ENCODE results near the gene CCDC3. TPM values are rescaled to one million over a fixed set of nuclear protein-coding genes. Genes with fewer than 3 reads are reported as not detected.
"Not testable (repeated sequence)": the region's sequence is repeated elsewhere in the genome, so short reads cannot be mapped to it uniquely, and the experiment has no call there.

Gene CCDC3
- total RNA-seq, 1 donor from 2014 or later: 12.8 TPM

DNA sequence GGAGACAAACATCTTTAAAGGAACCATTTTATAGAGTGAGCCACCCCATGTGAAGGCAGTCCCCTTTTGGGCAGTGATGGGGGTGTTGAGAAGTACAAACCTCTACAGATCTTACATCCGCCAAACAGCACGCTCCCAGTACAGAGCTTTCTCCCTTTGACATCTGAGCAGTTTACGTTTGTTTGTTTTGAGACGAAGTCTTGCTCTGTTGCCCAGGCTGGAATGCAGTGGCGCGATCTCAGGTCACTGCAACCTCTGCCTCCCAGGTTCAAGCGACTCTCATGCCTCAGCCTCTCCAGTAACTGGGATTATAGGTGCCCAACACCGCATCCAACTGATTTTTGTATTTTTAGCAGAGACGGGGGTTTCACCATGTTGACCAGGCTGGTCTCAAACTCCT lies 128.9 kb downstream of the CCDC3 start:
- Histone ChIP-seq H3K9me3 (no peaks in the 10 kb centered on the region), H3K27me3 (no peaks in the 10 kb centered on the region), H3K4me1 (peaks cover 20% of the 10 kb centered on the region), H3K4me3 (no peak overlapping the region), H3K36me3 (no peaks in the 10 kb centered on the region), H3K27ac (no peak overlapping the region)
- intact Hi-C loops (cut with DNase I): no loop called here
- no peak for DNase-seq (ENCODE audit: extremely low spot score in 2 of 2)
- no peak for TF ChIP-seq POLR2AphosphoS5 (IDR thresholded peaks at IDR 0.05; ENCODE audit: insufficient read depth in 1 of 2, low read depth in 1 of 2)
- TF ChIP-seq POLR2A (IDR thresholded peaks at IDR 0.05): no peak
- TF ChIP-seq, protein P1, sequence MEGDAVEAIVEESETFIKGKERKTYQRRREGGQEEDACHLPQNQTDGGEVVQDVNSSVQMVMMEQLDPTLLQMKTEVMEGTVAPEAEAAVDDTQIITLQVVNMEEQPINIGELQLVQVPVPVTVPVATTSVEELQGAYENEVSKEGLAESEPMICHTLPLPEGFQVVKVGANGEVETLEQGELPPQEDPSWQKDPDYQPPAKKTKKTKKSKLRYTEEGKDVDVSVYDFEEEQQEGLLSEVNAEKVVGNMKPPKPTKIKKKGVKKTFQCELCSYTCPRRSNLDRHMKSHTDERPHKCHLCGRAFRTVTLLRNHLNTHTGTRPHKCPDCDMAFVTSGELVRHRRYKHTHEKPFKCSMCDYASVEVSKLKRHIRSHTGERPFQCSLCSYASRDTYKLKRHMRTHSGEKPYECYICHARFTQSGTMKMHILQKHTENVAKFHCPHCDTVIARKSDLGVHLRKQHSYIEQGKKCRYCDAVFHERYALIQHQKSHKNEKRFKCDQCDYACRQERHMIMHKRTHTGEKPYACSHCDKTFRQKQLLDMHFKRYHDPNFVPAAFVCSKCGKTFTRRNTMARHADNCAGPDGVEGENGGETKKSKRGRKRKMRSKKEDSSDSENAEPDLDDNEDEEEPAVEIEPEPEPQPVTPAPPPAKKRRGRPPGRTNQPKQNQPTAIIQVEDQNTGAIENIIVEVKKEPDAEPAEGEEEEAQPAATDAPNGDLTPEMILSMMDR (IDR thresholded peaks at IDR 0.05): no peak

DNA sequence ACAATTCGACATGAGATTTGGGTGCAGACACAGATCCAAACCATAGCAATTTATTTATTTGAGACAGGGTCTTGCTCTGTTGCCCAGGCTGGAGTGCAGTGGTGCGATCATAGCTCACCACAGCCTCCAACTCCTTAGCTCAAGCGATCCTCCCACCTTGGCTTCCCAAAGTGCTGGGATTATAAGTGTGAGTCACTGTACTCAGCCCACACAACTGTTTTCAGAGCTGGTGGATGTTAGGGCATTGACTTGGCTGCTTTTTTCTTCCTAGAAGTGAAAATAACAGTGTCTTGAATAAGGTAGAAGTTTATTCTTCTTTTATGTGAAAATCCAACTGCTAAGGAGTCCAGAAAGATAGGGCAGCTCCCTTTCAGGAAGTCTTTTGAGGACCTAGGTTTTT lies 132.1 kb downstream of the CCDC3 start:
- H3K4me3 ChIP-seq: no peak overlapping the region
- TF ChIP-seq, protein P1 (IDR thresholded peaks at IDR 0.05): no peak
- TF ChIP-seq POLR2AphosphoS5 (IDR thresholded peaks at IDR 0.05; ENCODE audit: insufficient read depth in 1 of 2, low read depth in 1 of 2) (no peak), POLR2A (IDR thresholded peaks at IDR 0.05) (no peak)
- DNase-seq (ENCODE audit: extremely low spot score in 2 of 2): no peak
- no peaks in the 10 kb centered on the region for H3K36me3 ChIP-seq
- H3K27me3 ChIP-seq: no peaks in the 10 kb centered on the region
- H3K9me3 ChIP-seq: no peaks in the 10 kb centered on the region
- no peak overlapping the region for H3K27ac ChIP-seq
- intact Hi-C loops (cut with DNase I): no loop called here
- H3K4me1 ChIP-seq: no peaks in the 10 kb centered on the region

DNA sequence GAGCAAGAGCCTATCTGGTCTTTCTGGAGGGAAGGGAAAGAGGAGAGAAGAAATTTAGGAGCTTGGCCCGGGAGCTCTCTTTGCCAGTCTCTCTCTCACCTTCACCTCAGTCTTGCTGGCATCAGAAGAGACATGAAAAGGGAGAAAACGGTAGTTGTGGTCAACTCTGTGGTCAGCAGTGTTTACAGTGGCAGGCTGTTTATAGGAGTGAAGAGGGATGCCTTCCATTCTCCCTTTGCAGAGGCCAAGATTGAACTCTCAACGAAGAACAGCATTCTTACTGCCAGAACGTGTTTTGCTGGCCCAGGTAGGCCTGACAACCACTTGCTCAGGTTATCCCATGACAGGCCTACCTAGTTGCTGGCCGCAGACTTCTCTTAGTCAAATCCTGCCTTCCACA lies 133.3 kb downstream of the CCDC3 start:
- intact Hi-C loops (cut with DNase I): no loop called here

DNA sequence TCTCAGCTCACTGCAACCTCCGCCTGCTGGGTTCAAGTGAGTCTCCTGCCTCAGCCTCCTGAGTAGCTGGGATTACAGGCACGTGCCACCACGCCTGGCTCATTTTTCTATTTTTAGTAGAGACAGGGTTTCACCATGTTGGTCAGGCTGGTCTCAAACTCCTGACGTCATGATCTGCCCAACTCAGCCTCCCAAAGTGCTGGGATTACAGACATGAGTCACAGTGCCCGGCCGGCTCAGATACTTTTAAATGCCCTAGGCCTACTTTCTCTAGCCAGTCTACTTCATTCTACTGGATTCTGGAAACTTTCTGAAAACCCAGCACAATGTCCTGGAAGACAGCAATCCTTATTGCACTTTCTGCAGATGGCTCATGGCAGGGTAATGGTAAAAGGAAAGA lies 136.0 kb downstream of the CCDC3 start:
- intact Hi-C loops (cut with DNase I): not testable (repeated sequence)

More for the DNA sequence above, 133.3 kb downstream of the CCDC3 start:
- no peak overlapping the region for H3K4me3 ChIP-seq
- H3K27ac ChIP-seq: no peak overlapping the region
- no peaks in the 10 kb centered on the region for H3K36me3 ChIP-seq
- H3K27me3 ChIP-seq: no peaks in the 10 kb centered on the region
- no peaks in the 10 kb centered on the region for H3K4me1 ChIP-seq
- TF ChIP-seq, protein P1 (IDR thresholded peaks at IDR 0.05): no peak
- TF ChIP-seq POLR2AphosphoS5 (IDR thresholded peaks at IDR 0.05; ENCODE audit: insufficient read depth in 1 of 2, low read depth in 1 of 2) (no peak), POLR2A (IDR thresholded peaks at IDR 0.05) (no peak)
- no peak for DNase-seq (ENCODE audit: extremely low spot score in 2 of 2)
- no peaks in the 10 kb centered on the region for H3K9me3 ChIP-seq

DNA sequence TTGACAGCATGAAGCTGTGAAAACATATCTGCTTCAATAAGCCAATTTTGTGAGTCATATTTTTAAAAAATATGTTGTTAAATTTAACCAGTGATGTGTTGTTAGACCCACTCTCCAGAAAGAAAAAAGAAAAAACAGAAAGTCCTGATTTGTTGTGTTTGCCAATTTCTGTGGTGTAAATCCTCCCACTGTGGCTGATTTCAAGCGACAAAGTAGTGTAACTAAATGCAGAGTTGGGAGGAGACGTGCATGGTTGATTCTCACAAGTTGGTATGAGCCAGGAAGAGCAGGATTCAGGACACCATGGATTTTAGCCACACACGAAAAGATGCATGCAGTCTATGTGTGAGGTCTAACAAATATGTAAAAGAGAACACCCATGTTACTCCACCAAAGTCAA lies 139.1 kb downstream of the CCDC3 start:
- Histone ChIP-seq H3K27ac (no peak overlapping the region), H3K27me3 (no peaks in the 10 kb centered on the region), H3K4me1 (no peaks in the 10 kb centered on the region), H3K36me3 (no peaks in the 10 kb centered on the region), H3K9me3 (no peaks in the 10 kb centered on the region), H3K4me3 (no peak overlapping the region)
- TF ChIP-seq, protein P1 (IDR thresholded peaks at IDR 0.05): no peak
- TF ChIP-seq POLR2AphosphoS5 (IDR thresholded peaks at IDR 0.05; ENCODE audit: insufficient read depth in 1 of 2, low read depth in 1 of 2) (no peak), POLR2A (IDR thresholded peaks at IDR 0.05) (no peak)
- DNase-seq (ENCODE audit: extremely low spot score in 2 of 2): no peak
- intact Hi-C loops (cut with DNase I): no loop called here

More for the DNA sequence above, 136.0 kb downstream of the CCDC3 start:
- H3K9me3 ChIP-seq; H3K4me3 ChIP-seq; H3K4me1 ChIP-seq; DNase-seq (ENCODE audit: extremely low spot score in 2 of 2); H3K36me3 ChIP-seq; H3K27ac ChIP-seq; H3K27me3 ChIP-seq: not testable (repeated sequence)

DNA sequence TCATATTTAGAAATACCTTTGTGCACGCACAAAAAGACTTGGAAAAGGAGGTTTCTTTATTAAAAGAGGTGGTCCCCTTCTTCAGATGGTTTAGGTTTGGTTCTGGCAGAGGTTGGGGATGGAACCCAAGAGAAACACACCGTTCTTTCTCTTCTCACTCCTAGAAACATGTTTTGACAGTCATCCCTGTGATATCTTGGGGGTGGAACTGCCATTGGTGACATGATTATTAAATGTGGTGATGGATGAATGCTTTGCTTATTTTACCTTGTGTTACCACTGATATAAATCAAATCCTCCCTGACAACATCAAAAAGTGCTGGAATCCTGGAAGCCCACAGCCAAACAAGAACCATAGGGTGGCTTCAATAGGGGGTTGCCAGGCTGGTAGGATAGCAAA lies 146.5 kb downstream of the CCDC3 start:
- intact Hi-C loops (cut with DNase I): no loop called here
- H3K4me1 ChIP-seq: peaks cover 4% of the 10 kb centered on the region
- H3K4me3 ChIP-seq: no peak overlapping the region
- no peaks in the 10 kb centered on the region for H3K27me3 ChIP-seq
- TF ChIP-seq POLR2A (IDR thresholded peaks at IDR 0.05) (no peak), POLR2AphosphoS5 (IDR thresholded peaks at IDR 0.05; ENCODE audit: insufficient read depth in 1 of 2, low read depth in 1 of 2) (no peak)
- TF ChIP-seq, protein P1 (IDR thresholded peaks at IDR 0.05): no peak
- no peak for DNase-seq (ENCODE audit: extremely low spot score in 2 of 2)
- no peaks in the 10 kb centered on the region for H3K9me3 ChIP-seq
- H3K27ac ChIP-seq: no peak overlapping the region
- no peaks in the 10 kb centered on the region for H3K36me3 ChIP-seq
